Measurements from ENCODE around the gene MEIS2. TPM values are rescaled to one million over a fixed set of nuclear protein-coding genes. Genes with fewer than 3 reads are reported as not detected.
A peak's percentile ranks its signal among the peaks of the same experiment; 100 is the strongest.

MEIS2 gene
- total RNA-seq, 1 donor = 43.7 TPM

DNA sequence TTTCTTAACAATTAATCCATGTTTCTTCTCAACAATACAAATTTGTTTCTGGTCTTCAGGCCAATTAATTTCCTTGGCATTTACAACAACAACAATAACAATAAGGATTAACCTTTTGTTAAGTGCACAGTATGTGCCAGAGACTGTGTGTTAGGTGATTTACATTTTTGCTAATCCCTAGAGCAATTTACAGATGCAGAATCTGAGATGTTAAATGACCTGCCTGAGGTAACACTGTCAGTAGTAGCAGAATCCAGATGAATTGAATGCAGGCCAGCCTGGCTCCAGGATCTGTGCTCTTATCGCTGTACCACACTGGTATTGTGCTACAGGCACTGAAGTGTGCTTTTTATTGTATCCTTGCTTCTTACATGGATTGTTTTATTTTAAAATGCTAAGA is 122.2 kb downstream of the MEIS2 start:
- H3K4me3 ChIP-seq (ENCODE audit: low read depth, low read length) = no peak overlapping the region
- DNase-seq (ENCODE audit: low read depth) = no peak
- TF ChIP-seq, protein P1, sequence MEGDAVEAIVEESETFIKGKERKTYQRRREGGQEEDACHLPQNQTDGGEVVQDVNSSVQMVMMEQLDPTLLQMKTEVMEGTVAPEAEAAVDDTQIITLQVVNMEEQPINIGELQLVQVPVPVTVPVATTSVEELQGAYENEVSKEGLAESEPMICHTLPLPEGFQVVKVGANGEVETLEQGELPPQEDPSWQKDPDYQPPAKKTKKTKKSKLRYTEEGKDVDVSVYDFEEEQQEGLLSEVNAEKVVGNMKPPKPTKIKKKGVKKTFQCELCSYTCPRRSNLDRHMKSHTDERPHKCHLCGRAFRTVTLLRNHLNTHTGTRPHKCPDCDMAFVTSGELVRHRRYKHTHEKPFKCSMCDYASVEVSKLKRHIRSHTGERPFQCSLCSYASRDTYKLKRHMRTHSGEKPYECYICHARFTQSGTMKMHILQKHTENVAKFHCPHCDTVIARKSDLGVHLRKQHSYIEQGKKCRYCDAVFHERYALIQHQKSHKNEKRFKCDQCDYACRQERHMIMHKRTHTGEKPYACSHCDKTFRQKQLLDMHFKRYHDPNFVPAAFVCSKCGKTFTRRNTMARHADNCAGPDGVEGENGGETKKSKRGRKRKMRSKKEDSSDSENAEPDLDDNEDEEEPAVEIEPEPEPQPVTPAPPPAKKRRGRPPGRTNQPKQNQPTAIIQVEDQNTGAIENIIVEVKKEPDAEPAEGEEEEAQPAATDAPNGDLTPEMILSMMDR (IDR thresholded peaks at IDR 0.05; ENCODE audit: insufficient read depth, low read length) = no peak

DNA sequence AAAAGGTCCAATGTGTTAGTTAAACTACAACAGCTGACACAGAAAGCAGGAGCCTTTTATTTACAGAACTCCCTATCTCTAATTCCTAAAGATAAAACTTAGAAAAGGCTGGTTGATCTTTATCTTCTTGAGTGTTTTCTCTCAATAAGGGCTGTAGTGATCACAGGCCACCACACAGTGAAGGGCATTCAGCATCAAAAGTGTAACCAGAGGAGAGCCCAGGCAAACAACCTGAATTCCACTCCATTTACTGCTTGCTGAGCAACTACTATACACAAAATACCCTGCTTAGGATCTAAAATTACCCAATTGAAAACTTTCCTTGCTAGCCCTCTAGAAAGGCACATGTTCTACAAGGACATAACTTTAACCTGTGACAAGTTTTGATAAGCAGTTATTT is 122.7 kb downstream of the MEIS2 start:
- no peak for DNase-seq (ENCODE audit: low read depth)
- no peak overlapping the region for H3K4me3 ChIP-seq (ENCODE audit: low read depth, low read length)
- TF ChIP-seq, protein P1 (IDR thresholded peaks at IDR 0.05; ENCODE audit: insufficient read depth, low read length) = no peak

DNA sequence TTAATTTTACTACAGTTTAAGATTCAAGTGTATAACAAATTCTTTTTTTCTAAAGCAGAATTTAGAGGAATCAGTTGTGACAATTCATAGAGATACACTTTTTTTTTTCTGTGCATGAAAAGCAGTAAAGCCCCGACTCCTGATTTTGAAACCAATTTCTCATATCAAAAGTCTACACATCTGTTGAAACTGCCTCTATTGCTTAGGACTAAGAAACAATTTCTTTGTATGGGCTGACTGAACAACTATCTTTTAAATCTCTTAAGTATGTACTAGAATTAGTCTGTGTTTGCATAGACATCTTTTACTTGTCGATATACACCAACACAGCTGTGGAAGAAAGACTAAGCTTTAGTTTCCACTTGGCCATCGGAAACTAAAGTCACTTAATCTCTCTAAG is 127.6 kb downstream of the MEIS2 start:
- no peak for DNase-seq (ENCODE audit: low read depth)
- H3K4me3 ChIP-seq (ENCODE audit: low read depth, low read length) = no peak overlapping the region
- TF ChIP-seq, protein P1 (IDR thresholded peaks at IDR 0.05; ENCODE audit: insufficient read depth, low read length) = no peak

GRCh38 chr15:36970522-36970921 is 129.8 kb downstream of the MEIS2 start:
- DNase-seq (ENCODE audit: low read depth) = no peak
- no peak overlapping the region for H3K4me3 ChIP-seq (ENCODE audit: low read depth, low read length)
- TF ChIP-seq, protein P1 (IDR thresholded peaks at IDR 0.05; ENCODE audit: insufficient read depth, low read length) = no peak

- no peak for DNase-seq (ENCODE audit: low read depth)
- no peak overlapping the region for H3K4me3 ChIP-seq (ENCODE audit: low read depth, low read length)
- TF ChIP-seq, protein P1 (IDR thresholded peaks at IDR 0.05; ENCODE audit: insufficient read depth, low read length) = no peak
These were observed 132.4 kb downstream of the MEIS2 start for GRCh38 chr15:36967929-36968328.

DNA sequence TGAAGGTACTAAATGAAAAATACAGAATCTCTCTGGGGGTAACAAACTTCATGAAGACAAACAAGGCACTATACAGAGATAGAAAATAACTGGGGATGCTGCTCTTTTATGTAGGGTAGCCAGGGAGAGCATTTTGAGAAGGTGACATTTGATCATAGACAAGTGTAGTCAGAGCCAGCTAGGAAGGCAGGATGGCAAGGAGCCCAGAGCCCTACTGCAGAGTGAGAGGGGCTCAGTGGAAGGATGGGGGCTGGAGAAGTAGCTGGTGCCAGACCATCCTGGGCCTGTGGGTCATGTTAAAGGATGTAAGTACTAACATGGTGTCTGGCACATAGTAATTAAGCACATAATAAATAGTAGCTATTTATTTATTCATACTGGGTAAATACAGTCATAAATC is 133.6 kb downstream of the MEIS2 start:
- TF ChIP-seq, protein P1 (IDR thresholded peaks at IDR 0.05; ENCODE audit: insufficient read depth, low read length) = no peak
- no peak overlapping the region for H3K4me3 ChIP-seq (ENCODE audit: low read depth, low read length)
- no peak for DNase-seq (ENCODE audit: low read depth)

GRCh38 chr15:36965570-36966342 is 134.6 kb downstream of the MEIS2 start:
- DNase-seq (ENCODE audit: low read depth) = peak; percentile 58
- no peak overlapping the region for H3K4me3 ChIP-seq (ENCODE audit: low read depth, low read length)
- TF ChIP-seq, protein P1 (IDR thresholded peaks at IDR 0.05; ENCODE audit: insufficient read depth, low read length) = no peak
